Fibroblast of mammary gland (primary cell): ENCODE measurements around the gene CSNK1D.

ENCODE experiments used
- DNase-seq: peaks from one replicate; pipeline ENCODE4 v3.0.0-alpha.2; 2010; ENCODE audit warnings: low read depth
- H3K4me3 ChIP-seq: 2 replicates; pipeline ENCODE4 v1.5.1; 2011; ENCODE audit warnings: low read depth, mild to moderate bottlenecking, low read length, moderate library complexity; ENCODE audit not compliant: control insufficient read depth
- CTCF ChIP-seq: conservative IDR thresholded peaks from 2 replicates; pipeline ENCODE4 v1.5.1; 2011; ENCODE audit warnings: low read depth, low read length, inconsistent platforms; ENCODE audit not compliant: control insufficient read depth, insufficient read depth

CSNK1D gene

GRCh38 chr17:82277851-82278250 lies 4.4 kb upstream of the CSNK1D start:
- TF ChIP-seq CTCF = no peak
- H3K4me3 ChIP-seq = no peak overlapping the region
- no peak for DNase-seq

GRCh38 chr17:82276938-82277337 lies 3.4 kb upstream of the CSNK1D start:
- no peak overlapping the region for H3K4me3 ChIP-seq
- TF ChIP-seq CTCF = no peak
- DNase-seq = no peak

GRCh38 chr17:82275326-82275725 lies 1.8 kb upstream of the CSNK1D start:
- no peak for DNase-seq
- TF ChIP-seq CTCF = no peak
- H3K4me3 ChIP-seq = no peak overlapping the region

- no peak for TF ChIP-seq CTCF
- no peak for DNase-seq
- H3K4me3 ChIP-seq = peak overlapping the region; percentile 80
Measured at GRCh38 chr17:82274134-82275020, 877 bp upstream of the CSNK1D start.

- DNase-seq = no peak
- no peak for TF ChIP-seq CTCF
- peak overlapping the region; percentile 80 for H3K4me3 ChIP-seq
Measured at GRCh38 chr17:82272495-82273326, 789 bp downstream of the CSNK1D start.

- H3K4me3 ChIP-seq = no peak overlapping the region
- no peak for TF ChIP-seq CTCF
- no peak for DNase-seq
Measured at GRCh38 chr17:82271401-82271800, 2.1 kb downstream of the CSNK1D start.
